Measurements from ENCODE around the gene NOL6.

The NOL6 gene

DNA sequence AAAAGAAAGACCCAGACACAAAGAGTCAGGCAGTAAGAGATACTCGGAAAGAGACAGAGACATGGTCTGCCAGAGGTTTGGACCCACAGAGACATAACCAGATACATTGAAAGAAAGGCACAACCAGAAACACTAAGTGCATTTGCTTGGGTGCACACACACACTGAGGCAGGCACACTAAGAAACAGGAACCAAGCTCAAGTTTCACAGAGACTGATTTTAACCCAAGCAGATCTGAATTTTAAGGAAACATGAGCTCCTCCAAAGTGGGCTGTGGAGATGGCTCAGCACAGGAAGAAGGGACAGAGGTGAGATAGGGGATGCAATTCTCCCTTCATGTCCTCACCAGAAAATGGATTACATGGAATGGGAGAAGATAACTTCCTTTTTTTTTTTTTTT, 35.8 kb downstream of the NOL6 start:
- H3K27me3 ChIP-seq (ENCODE audit: control insufficient read depth, insufficient read depth, low read length), result peaks cover 32% of the 10 kb centered on the region

DNA sequence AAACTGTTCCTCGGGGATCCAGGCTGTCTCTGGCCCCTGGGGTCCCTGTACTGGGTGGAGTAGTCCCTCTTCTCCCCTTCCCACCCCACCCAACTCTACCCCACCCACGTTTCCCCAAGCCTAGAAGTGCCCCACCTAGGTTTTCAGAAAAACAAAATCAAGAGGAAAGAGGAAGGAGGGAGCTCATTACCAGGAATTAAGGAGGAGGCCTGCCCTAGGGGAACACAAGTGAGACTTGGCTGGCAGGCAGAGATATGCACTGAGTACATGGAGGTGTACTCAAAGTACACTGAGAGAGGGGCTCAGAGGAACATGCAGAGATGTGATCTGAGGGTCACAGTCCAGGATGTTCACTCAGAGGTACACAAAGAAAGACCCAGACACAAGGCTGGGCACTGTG, 36.5 kb downstream of the NOL6 start:
- no peak overlapping the region for H3K9ac ChIP-seq (ENCODE audit: low read depth, low read length)
- H3K27me3 ChIP-seq (ENCODE audit: control insufficient read depth, insufficient read depth, low read length), result peaks cover 32% of the 10 kb centered on the region
- peaks cover 4% of the 10 kb centered on the region for H3K4me1 ChIP-seq (ENCODE audit: control insufficient read depth, insufficient read depth, low read length)
- H3K4me3 ChIP-seq (ENCODE audit: low read length), result no peak overlapping the region
- H3K4me2 ChIP-seq (ENCODE audit: low read length), result no peak overlapping the region
- no peaks in the 10 kb centered on the region for H3K9me3 ChIP-seq (replicated peaks; ENCODE audit: low read length)
- H3K36me3 ChIP-seq (ENCODE audit: insufficient read depth, low read length), result no peaks in the 10 kb centered on the region

More for the DNA sequence above, 35.8 kb downstream of the NOL6 start:
- no peaks in the 10 kb centered on the region for H3K9me3 ChIP-seq (replicated peaks; ENCODE audit: low read length)
- peaks cover 4% of the 10 kb centered on the region for H3K4me1 ChIP-seq (ENCODE audit: control insufficient read depth, insufficient read depth, low read length)
- H3K36me3 ChIP-seq (ENCODE audit: insufficient read depth, low read length), result no peaks in the 10 kb centered on the region
- no peak overlapping the region for H3K4me3 ChIP-seq (ENCODE audit: low read length)
- no peak overlapping the region for H3K9ac ChIP-seq (ENCODE audit: low read depth, low read length)
- no peak overlapping the region for H3K4me2 ChIP-seq (ENCODE audit: low read length)

DNA sequence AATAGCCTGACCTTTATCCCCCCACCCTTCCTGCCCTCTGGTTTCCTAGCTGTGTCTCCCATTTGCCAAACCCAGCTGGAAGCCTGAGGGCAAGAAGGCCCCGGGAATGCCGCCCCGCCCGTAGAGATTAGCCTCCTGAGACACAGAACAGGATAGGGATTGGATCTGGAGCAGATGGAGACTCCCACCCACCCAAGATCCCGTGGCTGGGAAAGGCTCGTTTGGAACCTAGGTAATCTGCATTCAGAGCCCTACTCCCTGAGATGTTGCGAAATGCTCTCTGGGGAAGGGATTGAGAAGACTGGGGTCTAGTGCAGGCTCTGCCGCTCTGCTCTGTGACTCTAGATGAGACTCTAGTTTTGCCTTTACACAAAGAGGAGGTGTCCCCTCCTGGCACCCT, 37.3 kb downstream of the NOL6 start:
- H3K27me3 ChIP-seq (ENCODE audit: control insufficient read depth, insufficient read depth, low read length), result peaks cover 32% of the 10 kb centered on the region
- no peaks in the 10 kb centered on the region for H3K9me3 ChIP-seq (replicated peaks; ENCODE audit: low read length)
- H3K36me3 ChIP-seq (ENCODE audit: insufficient read depth, low read length), result no peaks in the 10 kb centered on the region
- peaks cover 4% of the 10 kb centered on the region for H3K4me1 ChIP-seq (ENCODE audit: control insufficient read depth, insufficient read depth, low read length)
- no peak overlapping the region for H3K4me3 ChIP-seq (ENCODE audit: low read length)
- no peak overlapping the region for H3K9ac ChIP-seq (ENCODE audit: low read depth, low read length)
- no peak overlapping the region for H3K4me2 ChIP-seq (ENCODE audit: low read length)

DNA sequence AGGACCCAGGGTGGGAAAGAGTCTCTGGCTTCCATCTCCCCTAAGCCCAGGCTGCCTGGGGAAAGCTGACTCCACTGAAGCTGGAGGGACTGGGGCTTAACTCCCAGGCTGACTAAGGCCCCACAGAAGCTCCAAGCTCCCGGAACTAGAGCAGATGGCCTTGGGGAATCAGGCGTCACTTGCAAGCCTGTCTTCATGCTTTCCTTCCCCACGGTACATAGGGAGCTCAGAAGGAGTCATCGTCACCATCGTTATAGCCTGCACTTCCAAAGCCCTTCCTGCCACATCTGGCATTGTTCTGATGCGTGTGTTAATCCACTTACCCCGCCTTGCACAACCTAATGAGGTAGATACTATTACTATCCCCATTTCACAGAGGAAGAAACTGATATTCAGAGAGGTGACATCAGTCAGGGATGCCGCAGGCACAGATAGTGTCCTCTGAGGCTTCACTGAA, 37.9 kb downstream of the NOL6 start:
- Histone ChIP-seq H3K9ac (ENCODE audit: low read depth, low read length) (no peak overlapping the region), H3K4me3 (ENCODE audit: low read length) (no peak overlapping the region), H3K36me3 (ENCODE audit: insufficient read depth, low read length) (no peaks in the 10 kb centered on the region), H3K9me3 (replicated peaks; ENCODE audit: low read length) (no peaks in the 10 kb centered on the region), H3K27me3 (ENCODE audit: control insufficient read depth, insufficient read depth, low read length) (peaks cover 32% of the 10 kb centered on the region), H3K4me2 (ENCODE audit: low read length) (no peak overlapping the region), H3K4me1 (ENCODE audit: control insufficient read depth, insufficient read depth, low read length) (peaks cover 4% of the 10 kb centered on the region)

DNA sequence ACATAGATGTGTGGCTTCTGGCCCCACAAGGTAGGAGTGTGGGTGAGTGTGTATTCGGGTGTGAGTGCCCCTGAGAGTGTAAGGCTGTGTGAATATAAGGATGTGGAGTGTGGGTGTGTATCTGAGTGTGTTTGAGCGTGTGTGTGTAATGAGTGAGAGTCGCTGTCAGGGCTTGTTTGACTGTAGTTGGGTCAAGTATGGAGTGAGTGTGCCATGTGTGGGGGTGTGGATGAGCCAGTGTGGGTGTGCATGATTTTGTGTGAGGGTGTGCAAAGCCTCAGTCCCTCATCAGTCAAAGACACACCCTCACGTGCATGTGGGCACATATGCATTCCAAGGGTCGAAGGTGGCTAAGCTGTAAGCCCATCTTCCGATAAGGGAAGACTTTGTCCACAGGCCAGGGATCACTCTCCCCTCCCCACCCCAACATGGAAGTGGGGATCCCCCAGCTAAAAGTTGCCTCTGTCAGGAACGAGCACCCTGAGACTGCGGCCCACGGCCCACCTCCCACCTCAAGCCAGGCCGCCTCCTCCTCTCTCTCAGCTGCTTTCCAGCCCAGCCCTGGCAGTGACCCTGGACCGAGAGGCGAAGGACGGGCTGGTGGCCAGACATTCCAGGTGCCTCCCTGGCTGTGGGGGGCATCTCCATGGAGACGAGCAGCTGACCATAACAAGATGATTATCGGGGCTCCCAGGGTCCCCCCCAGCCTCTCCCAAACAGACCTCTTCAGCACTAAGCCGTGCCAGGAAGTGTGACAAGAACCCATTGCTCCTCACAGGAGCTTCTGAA, 39.2 kb downstream of the NOL6 start:
- no peak overlapping the region for H3K4me2 ChIP-seq (ENCODE audit: low read length)
- no peak overlapping the region for H3K4me3 ChIP-seq (ENCODE audit: low read length)
- H3K27me3 ChIP-seq (ENCODE audit: control insufficient read depth, insufficient read depth, low read length), result peaks cover 29% of the 10 kb centered on the region
- H3K9me3 ChIP-seq (replicated peaks; ENCODE audit: low read length), result no peaks in the 10 kb centered on the region
- H3K9ac ChIP-seq (ENCODE audit: low read depth, low read length), result no peak overlapping the region
- no peaks in the 10 kb centered on the region for H3K36me3 ChIP-seq (ENCODE audit: insufficient read depth, low read length)
- peaks cover under 1% of the 10 kb centered on the region for H3K4me1 ChIP-seq (ENCODE audit: control insufficient read depth, insufficient read depth, low read length)

DNA sequence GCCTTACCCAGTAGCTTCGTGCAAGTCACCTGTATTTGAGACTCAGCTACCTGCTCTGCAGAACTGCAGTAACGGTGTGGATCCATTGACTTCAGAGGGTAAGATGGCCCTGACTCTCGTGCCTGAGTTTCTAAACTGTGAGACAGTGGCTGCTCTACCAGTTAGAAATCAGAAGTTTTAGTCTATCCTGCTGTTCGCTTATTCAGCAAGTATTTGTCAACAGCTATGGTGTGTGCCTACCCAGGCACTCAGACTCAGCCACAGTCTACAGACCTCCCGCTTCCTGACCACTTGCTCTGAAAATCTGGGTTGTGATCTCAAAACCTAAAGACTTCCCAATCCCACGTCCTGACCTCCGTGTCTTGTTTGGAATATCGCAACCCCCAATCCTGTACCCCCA, 39.9 kb downstream of the NOL6 start:
- Histone ChIP-seq H3K9ac (ENCODE audit: low read depth, low read length) (no peak overlapping the region), H3K4me1 (ENCODE audit: control insufficient read depth, insufficient read depth, low read length) (no peaks in the 10 kb centered on the region), H3K4me3 (ENCODE audit: low read length) (no peak overlapping the region), H3K9me3 (replicated peaks; ENCODE audit: low read length) (no peaks in the 10 kb centered on the region), H3K36me3 (ENCODE audit: insufficient read depth, low read length) (no peaks in the 10 kb centered on the region), H3K4me2 (ENCODE audit: low read length) (no peak overlapping the region), H3K27me3 (ENCODE audit: control insufficient read depth, insufficient read depth, low read length) (peaks cover 25% of the 10 kb centered on the region)

DNA sequence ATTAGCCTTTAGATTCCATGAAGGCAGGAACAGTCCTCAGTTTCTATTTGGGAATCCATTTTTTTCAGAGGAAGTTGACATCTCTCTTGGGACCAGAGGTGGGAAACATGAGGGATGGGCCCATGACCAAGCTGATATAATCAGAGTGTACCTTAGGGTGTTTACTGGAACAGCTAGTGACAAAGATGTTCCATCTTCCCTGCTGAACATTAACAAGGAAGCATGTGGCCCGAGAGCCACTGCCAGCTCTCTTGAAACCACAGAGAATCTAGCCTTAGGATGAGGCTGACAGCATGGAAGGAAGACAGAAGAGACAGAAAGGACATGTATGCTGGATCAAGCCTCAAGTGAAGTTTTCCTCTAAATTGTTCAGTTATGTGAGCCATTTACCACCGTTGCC, 42.3 kb downstream of the NOL6 start:
- Histone ChIP-seq H3K4me3 (ENCODE audit: low read length) (no peak overlapping the region), H3K27me3 (ENCODE audit: control insufficient read depth, insufficient read depth, low read length) (peaks cover 20% of the 10 kb centered on the region), H3K4me2 (ENCODE audit: low read length) (no peak overlapping the region), H3K9ac (ENCODE audit: low read depth, low read length) (no peak overlapping the region), H3K4me1 (ENCODE audit: control insufficient read depth, insufficient read depth, low read length) (no peaks in the 10 kb centered on the region), H3K9me3 (replicated peaks; ENCODE audit: low read length) (no peaks in the 10 kb centered on the region), H3K36me3 (ENCODE audit: insufficient read depth, low read length) (no peaks in the 10 kb centered on the region)

DNA sequence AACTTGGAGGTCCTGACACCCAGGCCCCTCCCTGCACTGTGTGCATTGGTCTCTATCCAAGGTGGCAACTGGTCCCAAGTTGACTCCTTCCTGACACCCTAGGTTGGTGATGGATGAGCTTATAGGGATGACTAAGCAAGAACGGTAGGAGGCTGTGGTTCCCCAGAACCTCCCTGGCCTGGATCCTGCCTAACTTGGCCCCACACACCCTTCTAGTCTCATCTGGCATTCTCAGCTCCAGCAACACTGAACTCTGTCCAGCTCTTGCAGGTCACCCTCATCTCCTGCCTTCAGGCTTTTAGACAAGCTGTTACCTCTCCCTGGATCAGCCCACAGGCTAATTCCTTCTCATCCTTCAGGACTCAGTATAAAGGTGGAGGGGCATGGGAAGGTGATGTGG, 42.8 kb downstream of the NOL6 start:
- Histone ChIP-seq H3K4me1 (ENCODE audit: control insufficient read depth, insufficient read depth, low read length) (no peaks in the 10 kb centered on the region), H3K9me3 (replicated peaks; ENCODE audit: low read length) (no peaks in the 10 kb centered on the region), H3K36me3 (ENCODE audit: insufficient read depth, low read length) (no peaks in the 10 kb centered on the region), H3K9ac (ENCODE audit: low read depth, low read length) (no peak overlapping the region), H3K27me3 (ENCODE audit: control insufficient read depth, insufficient read depth, low read length) (peaks cover 16% of the 10 kb centered on the region), H3K4me2 (ENCODE audit: low read length) (no peak overlapping the region), H3K4me3 (ENCODE audit: low read length) (no peak overlapping the region)

DNA sequence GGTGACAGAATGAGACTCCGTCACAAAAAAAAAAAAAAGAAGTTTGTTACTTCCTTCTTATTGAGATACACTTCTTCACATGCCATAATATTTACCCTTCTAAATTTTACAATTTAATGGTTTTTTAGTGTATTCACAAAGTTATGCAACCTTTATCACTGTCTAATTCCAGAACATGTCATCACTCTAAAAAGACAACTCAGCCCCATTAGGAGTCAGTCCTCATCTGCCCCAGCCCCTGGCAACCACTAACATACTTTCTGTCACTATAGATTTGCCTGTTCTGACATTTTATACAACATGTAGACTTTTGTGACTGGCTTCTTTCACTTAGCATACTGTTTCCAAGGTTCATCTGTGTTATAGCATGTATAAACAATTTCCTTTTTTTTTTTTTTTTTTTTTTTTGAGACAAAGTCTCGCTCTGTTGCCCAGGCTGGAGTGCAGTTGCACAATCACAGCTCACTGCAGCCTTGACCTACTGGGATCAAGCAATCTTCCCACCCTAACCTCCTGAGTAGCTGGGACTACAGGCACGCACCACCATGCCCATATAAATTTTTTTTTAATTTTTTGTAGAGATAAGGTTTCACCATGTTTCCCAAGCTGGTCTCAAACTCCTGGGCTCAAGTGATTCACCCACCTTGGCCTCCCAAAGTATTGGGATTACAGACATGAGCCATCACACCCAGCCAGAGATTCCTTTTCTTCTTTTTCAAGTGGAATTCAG, 44.3 kb downstream of the NOL6 start:
- Histone ChIP-seq H3K9ac (ENCODE audit: low read depth, low read length) (no peak overlapping the region), H3K9me3 (replicated peaks; ENCODE audit: low read length) (no peaks in the 10 kb centered on the region), H3K36me3 (ENCODE audit: insufficient read depth, low read length) (no peaks in the 10 kb centered on the region), H3K4me3 (ENCODE audit: low read length) (no peak overlapping the region), H3K4me2 (ENCODE audit: low read length) (no peak overlapping the region), H3K4me1 (ENCODE audit: control insufficient read depth, insufficient read depth, low read length) (no peaks in the 10 kb centered on the region), H3K27me3 (ENCODE audit: control insufficient read depth, insufficient read depth, low read length) (peaks cover 3% of the 10 kb centered on the region)

DNA sequence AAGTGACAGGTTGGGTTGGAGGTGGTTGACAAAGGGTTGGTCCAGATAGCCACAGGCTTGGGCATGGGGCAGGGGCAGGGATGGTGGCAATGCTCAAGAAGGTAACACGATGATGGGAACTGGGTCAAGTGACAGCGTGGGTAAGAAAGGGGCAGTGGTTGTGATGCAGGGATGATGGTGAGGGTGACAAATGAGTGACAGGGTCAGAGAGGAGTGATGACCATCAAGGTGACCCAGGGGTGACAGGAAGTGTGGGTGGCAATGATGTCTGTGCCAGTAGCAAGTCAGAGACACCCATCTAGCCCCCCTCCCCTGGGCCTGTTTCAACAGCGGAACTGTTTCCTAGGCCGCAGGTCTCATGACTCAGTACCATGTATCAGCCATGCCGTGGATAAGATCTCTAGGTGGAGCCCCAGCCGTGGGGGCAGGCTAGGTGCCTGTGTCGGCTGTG, 46.9 kb downstream of the NOL6 start:
- H3K36me3 ChIP-seq (ENCODE audit: insufficient read depth, low read length), result no peaks in the 10 kb centered on the region
- no peaks in the 10 kb centered on the region for H3K27me3 ChIP-seq (ENCODE audit: control insufficient read depth, insufficient read depth, low read length)

DNA sequence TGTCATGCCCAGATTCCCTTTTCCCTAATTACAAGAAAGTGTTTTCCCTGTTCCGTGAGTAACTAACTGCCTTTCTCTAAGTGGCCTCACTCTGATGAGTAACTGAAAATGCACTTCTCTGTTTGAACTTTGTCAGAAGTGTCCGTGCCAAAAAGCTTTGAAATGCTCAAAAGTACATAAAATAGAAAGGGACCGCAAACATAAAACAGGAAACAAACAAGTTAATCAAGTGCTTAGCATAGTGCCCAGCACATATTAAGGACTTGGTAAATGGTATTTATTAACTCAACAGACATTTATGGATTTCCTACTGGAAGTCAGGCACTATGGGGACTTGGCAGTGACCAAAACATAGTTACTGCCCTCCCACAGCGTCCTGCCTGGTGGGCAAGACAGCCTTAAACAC, 48.6 kb downstream of the NOL6 start:
- Histone ChIP-seq H3K9me3 (replicated peaks; ENCODE audit: low read length) (no peaks in the 10 kb centered on the region), H3K36me3 (ENCODE audit: insufficient read depth, low read length) (no peaks in the 10 kb centered on the region), H3K9ac (ENCODE audit: low read depth, low read length) (no peak overlapping the region), H3K4me1 (ENCODE audit: control insufficient read depth, insufficient read depth, low read length) (no peaks in the 10 kb centered on the region), H3K27me3 (ENCODE audit: control insufficient read depth, insufficient read depth, low read length) (peaks cover 5% of the 10 kb centered on the region), H3K4me2 (ENCODE audit: low read length) (no peak overlapping the region), H3K4me3 (ENCODE audit: low read length) (no peak overlapping the region)

More for the DNA sequence above, 46.9 kb downstream of the NOL6 start:
- Histone ChIP-seq H3K9me3 (replicated peaks; ENCODE audit: low read length) (no peaks in the 10 kb centered on the region), H3K4me3 (ENCODE audit: low read length) (no peak overlapping the region), H3K4me2 (ENCODE audit: low read length) (no peak overlapping the region), H3K4me1 (ENCODE audit: control insufficient read depth, insufficient read depth, low read length) (no peaks in the 10 kb centered on the region), H3K9ac (ENCODE audit: low read depth, low read length) (no peak overlapping the region)

Measured in skeletal muscle satellite cell (primary cell).